Stimulated activated CD4-positive, alpha-beta T cell treated with anti-CD3 and anti-CD28 coated beads, Interleukin-12 subunit alpha, Interleukin-12 subunit beta, amount 100 ng/mL, for 24 hours (primary cell): ENCODE data around the gene TTYH1.

ENCODE experiments used
- DNase-seq, 2 experiments: peaks; one replicate each; pipeline ENCODE4 v3.0.0-alpha.2; 2020; ENCODE audit warnings: low read depth in 2 of 2

The TTYH1 gene

DNA sequence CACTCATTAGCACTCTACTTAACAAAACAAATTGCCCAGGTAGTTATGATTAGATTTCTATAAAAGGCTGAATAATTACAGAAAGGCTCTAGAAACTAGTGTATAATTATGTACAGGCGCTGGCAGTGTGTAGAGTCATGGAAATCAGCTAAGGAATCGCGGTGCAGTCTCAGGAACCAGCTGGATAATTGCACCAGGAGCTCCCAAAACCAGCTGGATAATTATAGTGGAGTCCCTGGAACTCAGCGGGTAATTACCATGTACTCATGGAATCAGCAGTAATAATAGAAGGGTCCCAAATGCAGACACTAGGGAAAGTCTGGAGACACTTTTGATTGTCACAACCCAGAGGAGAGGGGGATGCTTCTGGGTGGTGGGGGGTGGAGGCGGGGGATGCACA, 23.2 kb upstream of the TTYH1 start:
- no peak for DNase-seq

DNA sequence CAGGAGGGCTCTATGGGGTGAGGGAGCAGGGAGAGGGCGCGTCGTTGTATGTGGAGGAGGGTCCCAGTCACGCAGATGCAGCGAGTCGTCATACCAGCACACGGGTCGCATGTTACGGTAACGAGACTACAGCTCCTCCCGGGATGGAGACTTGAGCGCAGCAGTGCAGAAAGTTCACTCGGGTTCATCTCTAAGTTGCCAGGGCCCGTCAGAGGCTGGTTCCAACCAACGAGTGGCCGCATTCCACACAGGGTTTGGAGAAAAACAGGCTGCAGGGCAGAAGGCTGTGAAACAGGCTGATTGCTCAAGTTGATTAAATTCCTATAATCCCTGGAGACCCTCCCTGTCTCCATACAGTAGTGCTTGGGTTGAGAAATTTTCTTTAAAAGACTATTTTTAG, 21.9 kb upstream of the TTYH1 start:
- DNase-seq, result no peak

DNA sequence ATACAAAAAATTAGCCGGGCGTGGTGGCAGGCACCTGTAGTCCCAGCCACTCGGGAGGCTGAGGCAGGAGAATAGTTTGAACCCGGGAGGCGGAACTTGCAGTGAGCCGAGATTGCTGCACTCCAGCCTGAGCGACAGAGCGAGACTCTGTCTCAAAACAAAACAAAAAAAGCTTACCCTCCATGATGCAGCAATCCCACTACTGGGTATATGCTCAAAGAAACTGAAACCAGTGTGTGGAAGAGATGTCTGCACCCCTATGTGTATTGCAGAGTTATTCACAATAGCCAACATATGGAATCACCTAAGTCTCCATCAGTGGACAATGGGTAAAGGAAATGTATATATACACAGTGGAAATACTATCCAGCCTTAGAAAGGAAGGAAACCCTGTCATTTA, 19.6 kb upstream of the TTYH1 start:
- no peak for DNase-seq

DNA sequence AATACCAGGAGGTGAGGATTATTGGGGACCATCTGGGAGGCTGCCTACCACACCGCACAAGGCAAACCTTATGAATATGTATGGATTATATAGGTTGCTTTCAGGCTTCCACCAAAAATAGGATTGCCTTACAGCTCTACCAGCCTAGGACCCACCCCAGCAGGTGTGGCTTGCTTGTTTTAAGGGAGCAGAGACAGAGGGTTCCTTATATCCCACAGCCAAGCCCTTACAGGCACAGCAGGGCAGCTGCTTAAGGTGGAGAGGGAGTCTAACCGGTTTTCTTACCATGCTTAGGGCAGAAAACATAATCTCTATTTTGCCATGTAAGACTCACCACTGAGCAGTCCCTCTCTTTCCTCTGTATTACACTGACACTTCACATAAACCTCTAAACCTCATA, 16.1 kb upstream of the TTYH1 start:
- no peak for DNase-seq

DNA sequence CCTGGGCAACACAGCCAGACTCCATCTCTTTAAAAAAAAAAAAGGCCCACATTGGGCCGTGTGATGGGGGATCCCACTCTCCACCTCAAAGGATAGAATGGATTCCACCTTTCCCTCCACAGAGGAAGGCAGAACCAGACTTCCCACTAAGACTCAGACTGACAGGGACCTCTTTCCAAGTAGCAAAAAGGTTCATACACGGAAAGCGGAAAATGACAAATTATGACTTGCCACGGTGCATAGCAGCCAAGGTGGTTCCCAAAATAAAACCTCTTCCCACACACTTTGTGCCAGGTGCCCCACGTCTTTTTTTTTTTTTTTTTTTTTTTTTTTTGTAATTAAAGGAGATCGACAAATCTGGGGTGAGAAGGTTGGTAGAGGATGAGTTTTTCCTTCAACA, 14.4 kb upstream of the TTYH1 start:
- no peak for DNase-seq

DNA sequence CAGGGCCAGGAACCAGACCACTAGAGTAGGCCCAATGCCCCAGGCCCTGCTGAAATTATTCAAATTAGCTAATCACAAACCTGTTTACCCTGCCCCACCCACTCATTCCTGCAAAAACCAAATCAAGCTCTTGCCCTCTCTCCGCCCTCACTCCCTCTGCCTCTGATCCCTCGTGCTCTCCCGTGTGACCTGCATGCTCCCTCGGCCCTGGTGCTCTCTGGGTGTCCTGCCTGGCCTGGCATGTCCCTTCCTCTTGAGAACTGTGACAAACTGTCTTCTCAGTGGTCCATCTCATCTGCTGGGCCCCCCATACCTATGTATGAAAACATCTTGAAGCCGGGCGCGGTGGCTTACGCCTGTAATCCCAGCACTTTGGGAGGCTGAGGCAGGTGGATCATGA, 12.2 kb upstream of the TTYH1 start:
- DNase-seq, result no peak

DNA sequence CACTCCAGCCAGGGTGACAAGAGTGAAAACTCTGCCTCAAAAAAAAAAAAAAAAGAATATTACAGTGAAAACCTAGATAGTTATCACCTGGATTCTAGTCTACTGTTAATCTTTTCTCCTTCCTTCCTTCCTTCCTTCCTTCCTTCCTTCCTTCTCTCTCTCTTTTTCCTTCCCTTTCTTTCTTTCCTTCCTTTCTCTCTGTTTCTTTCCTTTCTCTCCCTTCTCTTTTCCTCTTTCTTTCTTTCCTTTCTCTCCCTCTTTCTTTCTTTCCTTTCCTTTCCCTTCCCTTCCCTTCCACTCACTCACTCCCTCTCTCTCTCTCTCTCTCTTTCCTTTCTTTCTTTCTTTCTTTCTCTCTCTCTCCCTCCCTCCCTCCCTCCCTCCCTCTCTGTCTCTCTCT, 9.6 kb upstream of the TTYH1 start:
- no peak for DNase-seq

DNA sequence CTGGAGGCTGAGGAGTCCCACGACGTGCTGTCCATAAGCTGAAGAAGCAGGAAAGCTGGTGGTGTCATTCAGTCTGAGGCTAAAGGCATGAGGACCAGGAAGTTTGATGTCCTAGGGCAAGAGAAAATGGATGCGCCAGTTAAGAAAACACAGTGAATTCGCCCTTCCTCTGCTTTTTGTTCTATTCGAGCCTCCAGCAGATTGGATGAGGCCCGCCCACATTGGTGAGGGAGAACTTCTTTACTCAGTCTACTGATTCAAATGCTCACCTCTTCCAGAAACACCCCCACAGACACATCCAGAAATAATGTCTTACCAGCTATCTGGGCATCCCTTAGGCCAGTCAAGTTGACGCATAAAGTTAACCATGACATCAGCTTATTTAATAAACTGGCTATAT, 7.5 kb upstream of the TTYH1 start:
- DNase-seq, result no peak

DNA sequence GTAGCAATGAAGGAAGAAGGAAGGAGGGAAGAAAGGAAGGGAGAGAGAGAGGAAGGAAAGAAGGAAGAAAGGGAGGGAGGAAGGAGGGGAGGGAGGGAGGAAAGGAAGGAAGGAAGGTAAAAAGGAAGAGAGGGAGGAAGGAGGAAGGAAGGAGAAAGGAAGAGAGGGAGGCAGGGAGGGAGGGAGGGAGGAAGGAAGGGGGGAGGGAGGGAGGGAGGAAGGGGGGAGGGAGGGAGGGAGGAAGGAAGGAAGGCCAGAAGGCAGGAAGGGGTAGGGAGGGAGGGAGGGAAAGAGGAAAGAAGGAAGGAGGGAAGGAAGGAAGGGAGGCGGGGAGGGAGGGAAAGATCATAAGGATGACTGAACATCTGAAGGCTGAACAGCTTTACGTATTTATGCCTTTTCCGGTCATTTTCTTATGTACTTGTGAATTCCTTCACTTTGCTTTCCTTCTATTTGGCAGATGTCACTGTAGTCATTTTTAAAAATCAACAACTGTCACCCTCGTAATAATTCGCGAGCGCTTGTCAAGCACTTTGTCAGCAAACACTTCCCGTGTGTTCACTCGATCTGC, 6.7 kb upstream of the TTYH1 start:
- DNase-seq, result no peak

DNA sequence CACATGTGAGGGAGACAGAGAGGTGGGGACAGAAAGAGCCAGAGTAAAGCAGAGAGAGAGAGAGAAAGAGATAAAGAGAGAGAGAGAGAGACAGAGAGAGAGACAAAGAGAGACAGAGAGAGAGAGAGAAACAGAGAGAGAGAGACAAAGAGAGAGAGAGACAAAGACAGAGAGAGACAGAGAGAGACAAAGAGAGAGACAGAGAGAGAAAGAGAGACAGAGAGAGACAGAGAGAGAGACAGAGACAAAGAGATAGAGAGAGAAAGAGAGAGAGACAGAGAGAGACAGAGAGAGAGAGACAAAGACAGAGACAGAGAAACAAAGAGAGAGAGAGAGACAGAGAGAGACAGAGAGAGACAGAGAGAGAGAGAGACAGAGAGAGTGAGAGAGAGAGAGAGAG, 4.2 kb upstream of the TTYH1 start:
- no peak for DNase-seq

DNA sequence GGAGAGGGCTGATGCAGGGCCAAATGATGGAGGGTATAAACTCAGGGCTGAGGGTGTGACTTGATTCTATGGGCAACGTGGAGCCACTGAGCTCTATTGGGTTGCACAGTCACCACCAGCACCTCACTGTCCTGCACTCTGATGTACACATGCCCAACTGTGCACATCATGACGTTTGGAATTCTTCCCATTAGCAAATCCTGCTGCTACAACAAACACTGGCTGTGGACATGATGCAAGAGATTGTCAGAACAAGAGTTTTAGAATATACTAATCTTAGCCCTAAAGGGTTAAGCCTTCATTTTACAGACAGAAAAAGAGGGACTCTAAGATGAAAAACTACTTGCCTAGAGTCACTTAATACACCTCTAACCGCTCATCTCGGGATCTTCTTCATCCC, 2.4 kb upstream of the TTYH1 start:
- DNase-seq, result no peak

DNA sequence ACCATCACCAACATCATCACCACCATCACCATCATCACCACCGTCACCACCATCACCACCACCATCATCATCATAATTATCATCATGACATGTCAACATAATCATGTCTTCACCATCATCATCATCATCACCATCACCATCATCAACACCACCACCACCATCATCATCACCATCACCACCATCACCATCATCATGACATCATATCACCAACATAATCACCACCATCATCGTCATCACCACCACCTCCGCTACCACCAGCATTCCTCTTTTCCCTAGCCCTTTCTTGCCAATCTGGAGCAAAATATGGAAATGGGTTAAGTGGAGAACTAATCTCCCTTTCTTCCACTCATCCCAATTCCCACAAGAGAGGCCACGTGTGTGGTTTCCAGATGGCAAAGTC, 1.1 kb upstream of the TTYH1 start:
- no peak for DNase-seq

DNA sequence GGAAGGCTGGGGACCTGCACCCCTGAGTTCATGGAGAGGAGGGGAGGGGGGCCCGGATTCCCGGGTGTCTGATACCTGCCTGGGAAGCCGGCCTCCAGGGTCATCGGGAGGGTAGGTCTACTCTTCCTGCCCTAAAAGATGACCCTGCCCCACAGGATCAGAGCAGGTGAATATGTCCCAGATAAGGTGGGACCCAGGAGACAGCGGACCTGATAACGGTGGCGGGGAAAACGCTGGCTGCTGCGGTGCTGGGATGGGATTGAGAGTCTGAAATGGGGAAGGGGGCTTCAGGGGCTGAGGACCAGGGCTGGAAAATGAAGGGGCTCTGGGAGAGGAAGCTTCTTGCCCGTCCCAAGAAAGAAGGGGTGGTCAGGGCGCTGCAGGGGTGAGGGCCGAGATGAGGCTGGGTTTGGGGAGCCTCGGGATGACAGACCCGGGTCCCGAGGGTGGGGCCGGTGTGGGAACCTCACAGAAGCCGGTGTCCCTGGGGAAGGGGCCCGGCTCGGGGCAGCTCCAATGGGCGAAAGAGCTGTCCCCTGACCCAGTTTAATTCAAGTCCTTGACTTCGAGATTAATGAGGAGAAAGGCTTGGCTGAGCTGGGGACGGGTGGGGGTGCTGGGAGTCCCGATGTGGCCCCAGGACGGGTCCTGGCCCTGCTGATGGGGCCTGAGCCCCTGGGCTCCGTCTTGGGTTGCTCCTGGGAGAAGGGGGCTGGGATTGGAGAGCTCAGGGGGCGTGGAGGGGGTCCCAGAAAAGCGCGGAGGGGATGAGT, 823 bp downstream of the TTYH1 start:
- DNase-seq, result no peak

DNA sequence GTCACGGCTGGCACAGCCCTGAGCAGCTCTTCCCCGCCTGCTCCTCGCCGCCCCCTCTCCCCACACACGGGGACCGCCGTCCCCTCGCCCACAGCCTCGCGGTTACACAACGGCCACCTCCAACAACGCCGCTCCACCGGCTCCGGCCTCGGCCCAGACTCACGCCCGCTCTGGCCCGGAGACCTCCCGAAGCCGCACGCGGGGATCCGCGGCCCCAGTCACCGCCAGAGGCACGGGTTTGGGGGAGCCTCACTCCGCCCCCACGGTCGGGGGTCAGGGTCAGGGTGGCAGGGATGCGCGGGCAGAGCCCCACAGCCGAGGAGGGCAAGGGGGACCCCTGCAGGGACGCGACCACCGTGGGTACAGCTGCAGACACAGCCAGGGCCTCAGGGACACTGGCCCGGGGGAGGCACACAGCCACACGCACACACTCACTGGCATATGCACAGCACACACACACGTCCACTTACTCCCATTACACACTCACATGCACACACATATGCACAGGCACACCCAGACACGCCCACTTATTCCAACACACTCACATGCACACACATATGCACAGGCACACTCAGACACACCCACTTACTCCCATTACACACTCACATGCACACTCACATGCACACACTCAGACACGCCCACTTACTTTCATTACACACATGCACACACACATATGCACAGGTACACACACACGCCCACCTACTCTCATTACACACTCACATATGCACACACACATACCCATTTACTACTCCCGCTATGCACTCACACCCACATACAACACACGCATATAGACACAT, 1.6 kb downstream of the TTYH1 start:
- DNase-seq, result no peak

DNA sequence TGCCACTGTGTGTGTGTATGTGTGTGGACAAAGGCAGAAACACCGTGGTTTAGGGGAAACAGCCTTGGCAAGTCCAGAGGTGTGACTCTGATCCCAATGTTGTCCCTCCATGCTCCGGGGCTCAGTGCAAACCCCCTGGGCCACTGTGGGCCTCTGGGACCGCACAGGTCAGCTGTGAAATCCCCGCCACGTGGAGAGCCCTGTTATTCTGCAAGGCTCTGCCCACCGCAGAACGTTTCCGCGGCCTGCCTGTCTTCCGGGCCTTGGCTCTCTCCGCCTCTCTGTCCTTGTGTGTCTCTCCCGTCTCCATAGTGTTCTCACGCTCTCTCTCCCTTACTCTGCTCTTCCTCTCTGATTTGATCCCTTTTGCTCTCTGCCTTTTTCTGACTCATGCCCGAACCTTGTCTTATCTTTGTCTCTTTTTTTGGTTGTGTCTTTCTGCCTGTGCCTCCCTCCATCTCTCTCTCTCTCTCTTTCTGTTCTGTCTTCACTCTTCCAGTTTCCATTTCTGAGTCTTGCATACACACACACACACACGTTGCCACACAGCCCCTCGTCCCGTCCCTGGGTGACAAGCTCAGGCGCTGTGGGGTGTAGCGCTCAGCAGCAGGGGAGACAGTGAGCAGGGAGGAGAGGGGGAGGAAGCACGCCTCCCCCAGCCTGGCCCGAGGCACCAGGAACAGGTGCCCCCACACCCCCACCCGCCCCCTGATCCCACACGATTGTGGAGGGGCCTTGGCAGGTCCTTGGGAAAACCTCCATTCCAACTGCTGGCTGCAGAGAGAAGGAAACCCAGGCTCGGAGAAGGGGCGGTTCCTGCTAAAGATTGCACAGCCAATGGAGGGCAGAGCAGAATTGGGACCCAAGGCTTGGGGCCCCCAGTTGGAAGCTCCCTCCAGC, 3.0 kb downstream of the TTYH1 start:
- DNase-seq, result no peak

DNA sequence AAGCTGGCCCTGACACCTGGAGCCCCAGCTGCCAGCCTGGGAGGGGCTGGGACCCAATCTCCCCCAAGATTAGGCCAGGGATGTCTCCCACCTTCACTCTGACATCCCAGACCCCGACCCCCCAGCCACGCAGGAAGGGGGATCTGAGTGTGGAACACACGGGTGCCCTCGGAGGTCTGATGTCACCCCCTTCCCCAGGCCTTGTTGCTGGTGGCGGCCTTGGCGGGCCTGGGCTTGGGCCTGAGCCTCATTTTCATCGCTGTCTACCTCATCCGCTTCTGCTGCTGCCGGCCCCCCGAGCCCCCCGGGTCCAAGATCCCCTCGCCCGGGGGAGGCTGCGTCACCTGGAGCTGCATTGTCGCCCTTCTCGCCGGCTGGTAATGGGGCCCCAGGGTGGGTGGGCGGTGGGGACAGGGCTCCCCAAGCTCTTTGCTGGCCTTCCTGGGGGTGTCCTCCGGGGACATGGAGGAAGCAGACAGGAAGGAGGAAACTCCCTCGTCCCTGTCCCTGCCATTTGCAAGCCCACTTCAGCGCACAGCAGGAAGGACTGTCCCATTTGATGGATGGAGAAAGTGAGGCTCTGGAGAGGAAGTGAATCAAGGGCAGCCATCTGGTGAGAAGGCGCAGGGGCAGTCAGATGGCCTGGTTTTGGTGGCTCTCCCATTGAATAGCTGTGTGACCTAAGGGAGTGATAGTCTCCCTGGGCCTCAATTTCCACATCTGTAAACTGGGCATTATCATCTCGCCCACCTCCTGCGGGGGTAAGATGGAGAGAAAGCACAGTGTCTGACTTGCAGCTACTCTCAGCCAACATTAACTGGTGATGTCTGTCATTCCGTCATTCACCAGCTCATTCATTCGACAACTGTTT, 3.9 kb downstream of the TTYH1 start:
- no peak for DNase-seq

DNA sequence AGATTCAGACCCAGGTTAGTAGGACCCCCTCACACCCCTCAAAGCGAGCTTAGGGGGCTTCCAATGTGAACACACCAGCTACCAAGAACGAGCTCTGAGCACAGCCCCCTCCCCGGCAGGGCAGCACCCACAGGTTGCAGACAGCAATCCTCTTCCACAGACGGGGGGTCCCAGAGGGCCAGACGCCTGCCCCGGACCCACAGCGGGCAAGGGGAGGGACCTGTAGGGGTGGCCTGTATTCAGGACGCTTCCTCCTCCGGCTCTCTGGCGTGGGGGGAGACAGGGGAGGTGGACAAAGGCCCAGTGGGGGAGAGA, 4.8 kb downstream of the TTYH1 start:
- no peak for DNase-seq

DNA sequence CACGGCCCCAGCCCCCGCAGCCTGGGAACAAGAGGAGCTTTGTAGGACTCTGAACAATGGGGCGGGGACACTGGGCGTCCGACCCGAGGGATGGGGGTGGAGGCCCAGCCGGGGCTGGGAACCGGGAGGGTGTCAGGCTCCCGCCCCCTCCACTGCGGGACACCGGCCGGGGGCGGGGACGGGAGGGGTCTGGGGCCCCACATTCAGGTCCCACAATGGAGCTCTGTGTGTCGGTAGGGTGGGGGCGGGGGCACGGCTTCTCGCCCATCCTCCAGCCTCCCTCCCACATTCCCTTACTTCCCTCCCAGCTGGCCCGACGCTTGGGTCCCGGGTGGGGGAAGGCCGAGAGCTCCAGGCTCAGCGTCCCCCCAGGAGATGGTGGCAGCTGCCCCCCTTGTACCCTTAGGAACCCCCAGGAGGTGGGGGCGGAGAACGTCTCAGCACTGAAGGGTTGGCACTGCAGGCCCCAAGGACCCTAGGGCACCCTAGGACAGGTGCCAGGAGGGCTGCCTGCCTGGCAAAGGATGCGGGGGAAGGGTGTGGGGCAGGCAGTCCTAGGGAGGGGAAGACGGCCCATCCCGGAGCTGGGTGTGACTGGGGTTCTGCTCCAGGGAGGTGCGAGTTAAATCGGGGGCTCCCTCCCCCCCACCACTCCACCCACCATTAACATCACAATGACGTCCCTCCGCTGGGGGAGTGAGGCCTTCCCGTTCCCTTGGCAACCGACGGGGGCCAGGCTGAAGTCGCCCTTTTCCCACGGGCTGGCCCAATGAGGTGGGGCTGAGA, 5.3 kb downstream of the TTYH1 start:
- no peak for DNase-seq

DNA sequence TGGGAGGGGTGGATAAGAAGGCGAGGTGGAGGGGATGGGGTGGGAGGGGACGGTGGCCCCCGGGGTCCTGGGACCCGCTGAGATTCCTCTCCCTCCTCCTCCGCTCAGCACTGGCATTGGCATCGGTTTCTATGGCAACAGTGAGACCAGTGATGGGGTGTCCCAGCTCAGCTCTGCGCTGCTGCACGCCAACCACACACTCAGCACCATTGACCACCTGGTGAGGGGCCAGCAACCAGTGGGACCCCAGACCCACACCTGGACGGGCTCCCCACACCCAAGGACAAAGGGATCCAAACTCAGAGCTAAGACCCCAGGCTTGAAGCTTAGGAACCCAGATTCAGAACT, 5.9 kb downstream of the TTYH1 start:
- no peak for DNase-seq

DNA sequence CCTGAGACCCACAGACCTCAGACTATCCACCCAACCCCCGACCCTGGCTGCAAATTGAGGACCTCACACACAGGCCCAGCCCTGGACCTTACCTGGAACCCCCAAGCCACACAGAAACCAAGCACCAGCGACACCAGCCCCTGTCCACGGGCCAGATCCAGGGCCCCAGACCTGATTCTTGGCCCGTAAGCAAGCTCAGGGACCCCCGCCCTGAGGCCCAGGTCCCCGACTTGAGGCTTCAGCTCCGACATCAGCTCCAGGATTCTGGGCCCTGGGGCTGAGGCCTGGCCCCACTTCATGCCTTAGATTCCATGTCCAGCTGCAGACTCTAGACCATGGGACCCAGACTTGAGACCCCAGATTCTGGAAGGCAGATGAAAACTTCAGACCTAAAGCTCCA, 6.3 kb downstream of the TTYH1 start:
- DNase-seq, result no peak

DNA sequence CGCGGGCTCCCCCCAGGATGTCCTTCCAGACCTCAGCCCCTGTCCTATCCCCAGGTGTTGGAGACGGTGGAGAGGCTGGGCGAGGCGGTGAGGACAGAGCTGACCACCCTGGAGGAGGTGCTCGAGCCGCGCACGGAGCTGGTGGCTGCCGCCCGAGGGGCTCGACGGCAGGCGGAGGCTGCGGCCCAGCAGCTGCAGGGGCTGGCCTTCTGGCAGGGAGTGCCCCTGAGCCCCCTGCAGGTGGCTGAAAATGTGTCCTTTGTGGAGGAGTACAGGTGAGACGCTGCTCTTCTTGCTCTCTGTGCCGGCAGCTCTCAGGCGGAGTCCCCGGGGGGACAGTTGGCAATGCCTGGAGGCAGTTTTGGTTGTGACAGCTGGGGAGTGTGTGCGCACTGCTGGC, 6.9 kb downstream of the TTYH1 start:
- no peak for DNase-seq
